GM21423 (cell line): ENCODE measurements around the gene BCAP31.
"Not testable (repeated sequence)": the region's sequence is repeated elsewhere in the genome, so short reads cannot be mapped to it uniquely, and the experiment has no call there.

Source experiments
- ATAC-seq: cut with Tn5 transposase; IDR thresholded peaks from one replicate; pipeline ENCODE4 v1.9.1; 2021; ENCODE audit warnings: mild to moderate bottlenecking, moderate library complexity; ENCODE audit not compliant: unreplicated experiment

Gene BCAP31

DNA sequence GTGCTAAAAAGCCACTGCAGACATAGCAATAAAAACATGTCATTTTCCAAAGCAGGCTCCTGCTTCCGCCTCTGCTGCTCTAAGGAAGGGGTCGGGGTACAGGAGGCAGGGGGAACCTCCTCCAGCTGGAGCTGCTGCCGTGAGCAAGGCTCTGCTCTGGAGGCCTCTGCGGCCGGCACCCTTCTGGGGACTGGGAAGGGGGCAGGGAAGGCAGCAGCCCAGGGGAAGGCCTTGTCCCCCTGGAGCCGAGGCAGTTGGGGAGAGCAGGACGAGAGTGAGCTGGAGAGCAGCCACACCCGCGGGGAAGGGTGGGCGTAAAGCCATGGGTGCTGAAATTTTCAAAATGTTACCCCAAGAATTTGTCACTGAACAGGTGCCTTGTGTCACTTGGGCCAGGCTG, 27.6 kb downstream of the BCAP31 start:
- ATAC-seq: not testable (repeated sequence)

DNA sequence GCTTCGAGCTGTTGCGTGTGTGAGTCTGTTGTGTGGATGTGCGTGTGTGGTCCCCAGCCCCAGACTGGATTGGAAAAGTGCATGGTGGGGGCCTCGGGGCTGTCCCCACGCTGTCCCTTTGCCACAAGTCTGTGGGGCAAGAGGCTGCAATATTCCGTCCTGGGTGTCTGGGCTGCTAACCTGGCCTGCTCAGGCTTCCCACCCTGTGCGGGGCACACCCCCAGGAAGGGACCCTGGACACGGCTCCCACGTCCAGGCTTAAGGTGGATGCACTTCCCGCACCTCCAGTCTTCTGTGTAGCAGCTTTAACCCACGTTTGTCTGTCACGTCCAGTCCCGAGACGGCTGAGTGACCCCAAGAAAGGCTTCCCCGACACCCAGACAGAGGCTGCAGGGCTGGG, 28.1 kb downstream of the BCAP31 start:
- no peak for ATAC-seq

DNA sequence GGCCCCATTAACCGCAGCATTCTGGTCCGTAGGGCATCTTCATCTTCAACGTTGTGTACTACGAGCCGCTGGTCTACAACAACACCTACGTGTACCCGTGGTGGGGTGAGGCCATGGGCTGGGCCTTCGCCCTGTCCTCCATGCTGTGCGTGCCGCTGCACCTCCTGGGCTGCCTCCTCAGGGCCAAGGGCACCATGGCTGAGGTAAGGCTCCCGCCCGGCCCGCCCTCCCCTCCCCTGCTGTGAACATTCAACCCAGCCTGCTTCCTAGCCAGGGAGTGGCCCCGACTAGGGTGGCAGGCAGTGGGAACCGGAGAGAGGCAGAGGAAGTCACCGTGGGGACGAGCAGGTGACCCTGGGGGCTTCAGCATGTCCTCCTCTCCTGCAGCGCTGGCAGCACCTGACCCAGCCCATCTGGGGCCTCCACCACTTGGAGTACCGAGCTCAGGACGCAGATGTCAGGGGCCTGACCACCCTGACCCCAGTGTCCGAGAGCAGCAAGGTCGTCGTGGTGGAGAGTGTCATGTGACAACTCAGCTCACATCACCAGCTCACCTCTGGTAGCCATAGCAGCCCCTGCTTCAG, 29.4 kb downstream of the BCAP31 start:
- no peak for ATAC-seq

DNA sequence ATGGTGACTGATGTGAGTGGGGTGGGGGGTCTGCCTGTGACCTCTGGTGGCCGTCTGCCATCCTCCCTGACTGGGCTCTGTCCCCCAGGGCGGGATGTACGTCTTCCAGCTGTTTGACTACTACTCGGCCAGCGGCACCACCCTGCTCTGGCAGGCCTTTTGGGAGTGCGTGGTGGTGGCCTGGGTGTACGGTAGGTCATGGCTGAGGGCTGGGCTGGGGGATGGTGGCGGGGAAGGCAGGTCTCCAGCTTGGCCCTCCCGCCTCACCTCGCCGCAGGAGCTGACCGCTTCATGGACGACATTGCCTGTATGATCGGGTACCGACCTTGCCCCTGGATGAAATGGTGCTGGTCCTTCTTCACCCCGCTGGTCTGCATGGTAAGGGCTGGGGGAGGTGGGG, 29.9 kb downstream of the BCAP31 start:
- not testable (repeated sequence) for ATAC-seq

DNA sequence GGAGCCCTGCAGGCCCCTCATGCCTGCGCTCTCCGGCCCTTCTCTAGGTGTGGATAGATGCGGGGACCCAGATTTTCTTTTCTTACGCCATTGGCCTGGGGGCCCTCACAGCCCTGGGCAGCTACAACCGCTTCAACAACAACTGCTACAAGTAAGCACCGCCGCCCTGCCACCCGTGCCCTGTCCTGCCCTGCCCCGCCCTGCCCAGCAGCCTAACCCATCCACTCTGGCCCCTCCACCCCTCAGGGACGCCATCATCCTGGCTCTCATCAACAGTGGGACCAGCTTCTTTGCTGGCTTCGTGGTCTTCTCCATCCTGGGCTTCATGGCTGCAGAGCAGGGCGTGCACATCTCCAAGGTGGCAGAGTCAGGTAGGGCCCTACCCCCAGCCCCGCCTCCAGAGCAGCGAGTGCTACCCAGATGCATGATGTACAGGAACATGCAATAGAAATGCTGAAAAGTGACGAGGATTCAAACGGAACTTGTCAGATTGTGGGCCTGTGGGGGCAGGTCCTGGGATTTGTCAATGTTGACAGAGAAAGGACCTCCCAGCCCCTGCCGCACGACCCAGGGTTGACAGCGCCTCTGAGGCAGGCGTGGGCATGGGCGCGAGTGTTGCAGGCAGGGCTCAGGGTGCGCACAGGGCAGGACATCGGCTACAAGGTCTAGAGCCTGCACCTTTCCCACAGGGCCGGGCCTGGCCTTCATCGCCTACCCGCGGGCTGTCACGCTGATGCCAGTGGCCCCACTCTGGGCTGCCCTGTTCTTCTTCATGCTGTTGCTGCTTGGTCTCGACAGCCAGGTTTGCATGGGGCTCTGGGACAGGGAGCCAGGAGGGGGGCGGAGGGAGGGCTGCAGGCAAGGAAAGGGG, 30.7 kb downstream of the BCAP31 start:
- no peak for ATAC-seq

DNA sequence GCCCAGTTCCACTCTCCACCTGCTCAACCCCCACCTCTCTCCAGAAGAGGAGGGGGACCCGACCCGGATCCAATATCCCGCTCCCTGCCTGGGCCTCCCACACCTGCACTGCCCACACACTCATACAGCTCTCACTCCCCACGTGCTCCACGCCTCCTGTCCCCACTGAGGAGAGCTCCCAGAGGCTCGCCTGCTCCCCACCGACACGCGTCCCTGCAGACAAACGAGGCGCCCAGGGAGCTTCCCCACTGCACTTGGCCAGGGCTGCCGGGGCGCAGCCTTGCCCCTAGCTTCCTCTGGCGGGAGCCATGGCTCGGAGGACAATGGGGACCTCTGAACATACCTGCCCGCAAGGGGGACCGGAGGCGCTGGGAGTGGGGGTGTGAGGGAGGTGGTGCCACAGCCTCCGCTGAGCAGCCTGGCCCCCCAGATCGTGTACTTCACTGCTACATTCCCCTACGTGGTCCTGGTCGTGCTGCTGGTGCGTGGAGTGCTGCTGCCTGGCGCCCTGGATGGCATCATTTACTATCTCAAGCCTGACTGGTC, 31.5 kb downstream of the BCAP31 start:
- no peak for ATAC-seq

DNA sequence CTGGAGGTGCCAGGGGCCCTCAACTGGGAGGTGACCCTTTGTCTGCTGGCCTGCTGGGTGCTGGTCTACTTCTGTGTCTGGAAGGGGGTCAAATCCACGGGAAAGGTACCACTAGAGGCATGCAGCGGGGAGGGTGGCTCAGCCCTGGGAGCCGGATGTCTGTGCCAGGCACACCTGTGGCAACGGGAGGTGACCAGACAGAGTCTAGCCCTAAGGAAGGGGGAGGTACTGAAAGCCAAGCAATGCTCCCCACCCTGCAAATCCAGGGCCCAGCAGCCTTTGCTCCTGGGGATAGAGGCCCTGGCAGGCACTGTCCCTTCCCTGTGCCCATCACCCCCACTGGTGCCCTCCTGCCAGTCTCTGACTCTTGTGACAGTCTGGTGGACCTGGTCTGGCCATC, 32.2 kb downstream of the BCAP31 start:
- ATAC-seq: no peak

DNA sequence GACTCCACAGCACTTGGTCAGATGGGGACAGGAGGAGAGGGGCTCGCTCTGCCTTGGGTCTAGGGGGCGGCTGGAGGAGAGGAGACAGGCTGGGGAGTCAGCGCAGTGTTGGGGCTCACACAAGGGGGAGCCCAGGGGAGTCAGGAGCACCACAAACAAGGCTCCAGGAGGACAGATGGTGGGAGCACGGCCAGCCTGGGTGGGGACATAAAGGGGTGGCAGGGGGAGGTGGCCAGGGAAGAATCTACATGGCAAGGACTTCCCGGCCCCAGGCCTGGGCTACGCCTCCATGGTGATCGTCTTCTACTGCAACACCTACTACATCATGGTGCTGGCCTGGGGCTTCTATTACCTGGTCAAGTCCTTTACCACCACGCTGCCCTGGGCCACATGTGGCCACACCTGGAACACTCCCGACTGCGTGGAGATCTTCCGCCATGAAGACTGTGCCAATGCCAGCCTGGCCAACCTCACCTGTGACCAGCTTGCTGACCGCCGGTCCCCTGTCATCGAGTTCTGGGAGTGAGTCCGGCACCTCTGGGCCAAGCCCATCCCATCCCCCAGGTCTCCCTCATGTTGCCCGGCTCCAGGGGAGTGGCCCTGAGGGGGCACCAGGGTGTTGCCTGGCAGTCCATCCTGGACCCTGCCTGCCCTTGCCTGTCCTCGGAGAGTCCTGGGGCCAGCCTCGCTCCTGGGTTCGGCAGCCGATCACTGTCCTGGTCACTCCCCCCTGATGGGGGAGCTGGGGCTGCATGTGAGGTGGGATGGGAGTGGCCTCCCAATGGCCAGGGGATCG, 33.0 kb downstream of the BCAP31 start:
- ATAC-seq: not testable (repeated sequence)

DNA sequence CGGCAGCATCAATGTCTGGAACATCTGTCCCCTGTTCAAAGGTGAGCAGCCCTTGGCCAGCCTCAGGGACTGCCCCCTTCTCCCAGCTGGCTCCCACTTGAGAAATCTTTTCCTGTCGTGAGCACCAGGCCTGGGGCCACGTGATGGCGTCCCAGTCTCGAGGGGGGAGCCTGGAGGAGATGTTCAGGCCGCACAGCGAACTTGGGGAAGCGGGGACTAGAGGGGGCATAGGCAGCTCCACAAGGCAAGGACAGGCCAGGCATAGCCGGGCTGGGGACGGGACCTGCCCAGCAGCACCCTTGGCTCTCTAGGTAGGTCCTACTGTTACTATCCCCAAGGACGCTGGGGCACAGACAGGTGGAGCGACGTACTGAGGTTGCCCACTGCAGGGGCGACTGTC, 33.7 kb downstream of the BCAP31 start:
- no peak for ATAC-seq

DNA sequence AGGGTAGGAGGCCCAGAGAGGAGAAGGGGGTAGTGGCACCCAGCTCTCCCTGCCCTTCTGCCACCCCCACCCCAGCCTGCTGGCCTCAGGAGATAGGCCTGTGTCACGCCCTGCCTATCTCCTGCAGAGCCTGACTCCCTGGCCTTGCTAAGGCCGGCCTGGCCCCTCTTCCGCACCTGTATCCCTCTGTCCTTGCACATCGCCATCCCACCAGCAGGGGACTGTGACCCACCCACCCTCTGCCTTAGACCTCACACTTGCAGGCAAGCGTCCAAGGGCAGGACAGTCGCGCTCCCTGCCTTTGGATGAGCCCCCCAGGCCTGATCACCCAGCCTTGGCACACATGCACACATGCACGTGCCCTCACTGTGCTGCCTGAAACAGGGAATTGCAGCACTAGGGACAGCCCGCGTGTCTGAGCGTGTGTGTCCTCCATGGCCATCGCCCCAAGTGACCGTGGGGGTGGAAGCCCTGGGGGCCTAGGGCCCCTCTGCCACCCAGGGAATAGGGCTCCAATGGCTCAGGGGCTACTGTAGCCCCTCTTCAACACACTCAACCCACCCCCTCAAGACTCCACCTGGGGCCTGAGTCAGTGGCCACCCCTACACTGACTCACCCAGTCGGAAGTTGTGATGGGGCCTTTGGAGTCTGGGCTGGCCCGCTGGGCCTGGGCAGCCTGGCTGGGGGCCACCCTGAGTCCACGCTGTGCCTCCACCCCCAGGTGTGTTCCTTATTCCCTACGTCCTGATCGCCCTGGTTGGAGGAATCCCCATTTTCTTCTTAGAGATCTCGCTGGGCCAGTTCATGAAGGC, 34.3 kb downstream of the BCAP31 start:
- ATAC-seq: no peak

DNA sequence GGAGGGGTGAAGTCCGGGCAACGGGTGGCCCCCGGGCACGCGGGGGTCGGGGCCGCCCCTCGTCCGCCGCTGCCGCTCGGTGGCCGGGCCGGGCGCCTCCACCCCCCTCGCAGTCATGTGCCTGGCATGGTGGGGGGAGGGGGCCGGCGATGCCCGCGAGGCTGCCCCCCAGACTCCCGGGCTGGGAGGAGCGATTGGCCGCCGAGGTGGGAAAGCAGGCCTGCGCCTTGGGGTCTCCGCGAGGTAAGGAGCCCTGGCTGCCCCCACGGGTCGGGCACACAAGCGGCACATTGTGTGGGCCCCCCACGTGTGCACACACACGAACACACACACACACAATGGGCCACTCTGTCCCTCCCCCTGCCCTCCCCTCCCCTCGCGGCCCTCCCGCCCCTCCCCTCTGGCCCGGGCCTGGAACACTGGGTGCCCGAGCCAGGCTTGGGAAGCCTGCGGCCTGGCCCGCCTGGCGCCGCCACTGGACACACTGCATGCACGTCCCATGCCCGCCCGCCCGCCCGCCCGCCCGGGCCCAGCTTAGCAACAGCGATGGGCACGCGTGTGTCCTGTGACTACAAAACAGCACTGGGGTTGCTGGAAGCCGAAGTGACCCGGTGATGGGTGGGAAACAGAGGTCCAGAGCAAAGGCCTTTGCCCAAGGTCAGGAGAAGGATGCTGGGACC, 35.1 kb downstream of the BCAP31 start:
- ATAC-seq: no peak

DNA sequence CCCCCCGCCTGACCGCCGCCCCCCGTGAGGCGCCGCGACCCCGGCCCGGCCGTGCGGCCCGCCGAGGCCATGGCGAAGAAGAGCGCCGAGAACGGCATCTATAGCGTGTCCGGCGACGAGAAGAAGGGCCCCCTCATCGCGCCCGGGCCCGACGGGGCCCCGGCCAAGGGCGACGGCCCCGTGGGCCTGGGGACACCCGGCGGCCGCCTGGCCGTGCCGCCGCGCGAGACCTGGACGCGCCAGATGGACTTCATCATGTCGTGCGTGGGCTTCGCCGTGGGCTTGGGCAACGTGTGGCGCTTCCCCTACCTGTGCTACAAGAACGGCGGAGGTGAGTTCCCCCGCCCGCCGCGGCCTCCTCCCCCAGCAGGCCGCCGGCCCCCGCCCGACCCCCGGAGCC, 35.7 kb downstream of the BCAP31 start:
- no peak for ATAC-seq

DNA sequence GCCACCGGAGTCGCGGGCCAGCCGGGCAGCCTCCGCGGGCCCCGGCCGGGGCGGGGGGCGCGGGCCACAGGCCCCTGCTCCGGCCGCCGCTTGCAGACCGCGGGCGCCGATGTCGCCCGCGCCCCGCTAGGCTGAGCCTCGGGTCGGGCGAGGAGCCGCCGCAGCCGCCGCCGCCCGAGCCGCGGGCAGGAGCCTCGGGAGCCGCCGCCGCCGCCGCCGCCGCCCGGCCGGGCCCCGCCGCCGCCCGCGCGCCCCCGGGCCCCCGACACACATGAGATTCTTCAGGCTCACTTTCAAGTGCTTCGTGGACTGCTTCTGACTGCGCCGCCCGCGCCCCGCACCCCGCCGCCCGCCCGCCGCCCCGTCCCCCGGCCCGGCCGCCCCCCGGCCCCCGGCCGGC, 36.1 kb downstream of the BCAP31 start:
- no peak for ATAC-seq

DNA sequence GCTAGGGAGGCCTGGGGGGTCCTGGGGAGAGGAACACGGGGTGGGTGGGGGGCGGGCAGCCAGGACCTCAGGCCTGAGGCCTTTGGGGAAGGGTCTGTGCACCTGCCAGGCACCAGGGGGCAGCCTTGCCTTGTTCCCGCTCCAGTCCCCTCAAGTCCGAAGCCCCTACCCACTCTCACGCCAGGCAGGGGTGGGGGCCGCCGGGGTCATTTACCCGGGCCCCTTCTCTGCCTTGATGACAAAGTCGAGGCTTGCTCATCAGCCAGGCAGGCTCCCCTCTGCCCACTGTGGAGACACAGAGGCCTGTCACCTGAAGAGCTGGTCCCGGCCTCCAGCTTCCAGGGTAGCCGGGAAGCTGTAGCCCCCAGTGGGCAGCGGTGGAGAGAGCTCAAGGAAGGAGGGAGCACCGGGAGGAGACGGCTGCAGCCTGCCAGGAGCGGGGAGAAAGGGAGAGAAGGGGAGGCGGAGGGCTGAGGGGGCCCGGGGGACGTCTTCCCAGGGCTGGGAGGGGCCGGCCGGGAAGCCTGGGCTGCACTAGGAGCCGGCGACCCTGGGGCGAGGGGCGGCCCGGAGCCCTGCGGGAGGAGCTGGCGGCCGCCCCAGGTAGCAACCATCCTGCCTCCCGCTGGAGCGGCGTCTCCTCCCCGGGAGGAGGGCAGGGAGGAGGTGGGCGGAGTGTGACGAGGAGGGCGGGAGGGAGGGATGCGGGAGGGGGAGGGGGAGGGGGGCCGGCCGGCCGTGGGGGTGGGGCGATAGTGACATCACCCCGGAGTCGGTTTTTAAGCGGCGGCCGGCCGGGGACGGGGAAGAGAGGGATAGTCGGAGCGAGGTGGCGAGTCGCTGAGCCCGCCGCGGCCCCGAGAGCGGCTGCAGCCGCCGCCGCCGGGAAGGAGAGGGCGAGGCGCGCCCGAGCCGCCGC, 36.8 kb downstream of the BCAP31 start, which contains the start of gene SLC6A8:
TSS of gene SLC6A8 (plus strand) at position 806 of the 919 bp plus-strand sequence. CDS start 649 bp downstream, outside the sequence.
- no peak for ATAC-seq

DNA sequence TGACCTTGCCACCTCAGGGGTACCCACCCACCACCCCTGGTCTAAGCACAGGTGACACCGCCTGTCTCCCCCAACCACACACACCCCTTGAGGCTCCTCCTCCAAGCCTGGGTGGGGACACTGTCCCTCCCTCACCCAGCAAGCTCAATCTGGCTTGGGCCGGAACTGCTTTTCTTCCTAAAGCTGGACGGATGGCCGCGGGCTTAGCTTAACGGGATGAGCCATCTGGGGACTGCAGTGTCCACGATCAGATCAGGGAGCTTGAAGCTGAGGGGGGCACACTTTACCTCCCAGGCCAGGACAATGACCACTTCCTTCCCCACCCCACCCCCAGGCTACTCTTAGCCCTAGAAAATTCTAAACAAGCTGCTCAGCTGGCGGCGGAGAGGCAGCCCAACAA, 37.5 kb downstream of the BCAP31 start:
- no peak for ATAC-seq

DNA sequence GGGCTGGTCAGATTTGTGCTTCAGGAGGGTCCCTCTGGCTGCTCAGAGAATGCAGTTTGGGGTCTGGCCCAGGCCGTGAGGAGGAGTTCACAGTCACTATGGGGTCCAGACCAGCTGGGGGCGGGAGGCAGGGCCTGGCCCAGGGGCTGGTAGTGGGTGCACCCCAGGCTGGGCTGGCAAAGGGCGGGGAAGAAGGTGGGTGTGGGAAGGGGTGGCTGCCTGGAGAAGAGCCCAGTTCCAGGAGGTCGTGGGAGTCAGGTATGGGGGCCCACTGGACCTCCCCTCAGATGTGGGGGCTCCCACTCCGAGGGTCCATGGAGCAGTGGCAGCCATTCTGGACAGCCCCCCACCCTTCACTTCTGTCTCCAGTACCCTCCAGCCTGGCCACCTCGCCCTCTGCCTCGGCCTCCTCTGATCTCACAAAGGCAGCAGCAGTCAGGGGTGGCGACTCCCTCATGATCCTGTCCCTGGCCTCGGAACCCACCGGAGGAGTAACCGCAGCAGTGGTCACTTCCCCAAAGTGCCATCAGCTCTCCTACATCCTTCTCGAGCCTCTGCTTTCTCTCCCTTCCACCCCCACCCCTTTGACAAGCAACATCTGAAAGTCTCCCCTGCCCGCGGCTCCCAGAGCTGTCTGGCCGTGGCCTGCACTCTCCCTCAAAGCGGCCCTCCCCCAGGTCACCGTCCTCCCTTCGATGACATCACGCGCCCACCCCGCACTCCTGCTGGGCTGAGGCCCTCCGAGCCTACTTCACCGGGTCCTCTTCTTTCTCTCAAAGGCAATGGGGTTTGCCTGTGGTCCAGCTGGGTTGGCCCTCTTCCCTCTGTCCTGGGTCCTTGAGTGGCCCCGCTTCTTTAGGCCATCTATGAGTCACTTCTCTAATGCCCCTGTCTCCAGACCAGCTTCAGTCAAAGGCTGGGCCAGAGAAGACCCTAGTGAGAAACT, 38.2 kb downstream of the BCAP31 start:
- ATAC-seq: no peak

DNA sequence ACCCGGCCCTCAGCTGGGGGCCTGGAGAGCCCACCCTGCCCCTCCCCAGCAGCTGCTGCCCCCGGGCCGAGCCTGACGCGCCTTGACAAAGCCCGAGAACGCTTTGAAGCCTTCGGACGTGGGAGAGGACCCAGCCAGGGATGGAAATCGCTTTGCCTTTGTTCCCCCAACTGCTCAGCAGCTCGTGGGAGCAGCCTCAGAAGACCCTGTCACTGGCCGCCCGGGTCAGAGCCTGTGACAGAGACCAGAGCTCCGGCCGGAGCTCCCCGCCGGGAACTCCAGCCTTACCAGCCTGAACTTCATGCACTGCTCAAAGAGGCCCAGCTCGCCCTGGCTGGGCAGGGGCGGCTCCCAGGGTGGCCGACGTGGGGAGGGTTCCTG, 39.0 kb downstream of the BCAP31 start:
- no peak for ATAC-seq
